ENCODE data around the gene CDH1.
"Not testable (repeated sequence)": the region's sequence is repeated elsewhere in the genome, so short reads cannot be mapped to it uniquely, and the experiment has no call there.

CDH1 gene

GRCh38 chr16:68715471-68715870 lies 21.6 kb upstream of the CDH1 start:
- TF ChIP-seq, protein P1, sequence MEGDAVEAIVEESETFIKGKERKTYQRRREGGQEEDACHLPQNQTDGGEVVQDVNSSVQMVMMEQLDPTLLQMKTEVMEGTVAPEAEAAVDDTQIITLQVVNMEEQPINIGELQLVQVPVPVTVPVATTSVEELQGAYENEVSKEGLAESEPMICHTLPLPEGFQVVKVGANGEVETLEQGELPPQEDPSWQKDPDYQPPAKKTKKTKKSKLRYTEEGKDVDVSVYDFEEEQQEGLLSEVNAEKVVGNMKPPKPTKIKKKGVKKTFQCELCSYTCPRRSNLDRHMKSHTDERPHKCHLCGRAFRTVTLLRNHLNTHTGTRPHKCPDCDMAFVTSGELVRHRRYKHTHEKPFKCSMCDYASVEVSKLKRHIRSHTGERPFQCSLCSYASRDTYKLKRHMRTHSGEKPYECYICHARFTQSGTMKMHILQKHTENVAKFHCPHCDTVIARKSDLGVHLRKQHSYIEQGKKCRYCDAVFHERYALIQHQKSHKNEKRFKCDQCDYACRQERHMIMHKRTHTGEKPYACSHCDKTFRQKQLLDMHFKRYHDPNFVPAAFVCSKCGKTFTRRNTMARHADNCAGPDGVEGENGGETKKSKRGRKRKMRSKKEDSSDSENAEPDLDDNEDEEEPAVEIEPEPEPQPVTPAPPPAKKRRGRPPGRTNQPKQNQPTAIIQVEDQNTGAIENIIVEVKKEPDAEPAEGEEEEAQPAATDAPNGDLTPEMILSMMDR (conservative IDR thresholded peaks at IDR 0.05; ENCODE audit: low read depth) = no peak
- ChIA-PET CTCF (no interaction called here), POLR2A (ENCODE audit: low non-redundant PET) (no interaction called here)
- no peak for DNase-seq (ENCODE audit: low spot score)
- H3K27ac ChIP-seq = peak overlapping the region; percentile 72

DNA sequence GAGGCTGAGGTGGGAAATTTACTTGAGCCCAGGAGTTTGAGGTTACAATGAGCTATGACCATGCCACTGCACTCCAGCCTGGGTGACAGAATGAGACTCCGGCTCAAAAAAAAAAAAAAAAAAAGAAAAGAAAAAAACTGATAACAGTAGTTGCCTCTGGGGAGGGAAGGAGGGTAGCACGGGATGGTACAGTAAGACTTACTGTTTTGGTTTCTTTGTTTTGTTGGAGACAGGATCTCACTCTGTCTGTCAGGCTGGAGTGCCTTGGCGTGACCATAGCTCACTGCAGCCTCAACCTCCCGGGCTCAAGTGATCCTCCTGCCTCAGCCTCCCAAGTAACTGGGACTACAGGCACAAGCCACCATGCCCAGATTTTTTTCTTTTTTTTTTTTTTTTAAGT lies 20.6 kb upstream of the CDH1 start:
- H3K27ac ChIP-seq; POLR2A ChIA-PET (ENCODE audit: low non-redundant PET); DNase-seq (ENCODE audit: low spot score); CTCF ChIA-PET: not testable (repeated sequence)

DNA sequence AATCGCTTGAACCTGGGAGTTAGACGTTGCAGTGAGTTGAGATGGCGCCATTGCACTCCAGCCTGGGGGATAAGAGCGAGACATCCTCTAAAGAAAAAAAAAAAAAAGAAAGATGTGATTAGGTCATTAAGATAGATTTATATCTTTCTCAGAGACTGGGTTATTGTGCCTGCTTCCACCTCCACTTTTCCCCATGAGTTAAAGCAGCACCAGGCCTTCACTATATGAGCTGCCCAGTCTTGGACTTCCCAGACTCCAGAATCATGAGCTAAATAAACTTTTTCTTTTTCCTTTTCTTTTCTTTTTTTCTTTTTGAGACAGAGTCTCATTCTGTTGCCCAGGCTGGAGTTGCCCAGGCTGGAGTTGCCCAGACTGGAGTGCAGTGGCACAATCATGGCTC lies 19.4 kb upstream of the CDH1 start:
- TF ChIP-seq, protein P1 (conservative IDR thresholded peaks at IDR 0.05; ENCODE audit: low read depth) = no peak
- POLR2A ChIA-PET (ENCODE audit: low non-redundant PET) = no interaction called here
- DNase-seq (ENCODE audit: low spot score) = no peak
- H3K27ac ChIP-seq = peak overlapping the region; percentile 14; the same call in 1 of the 2 replicates
- CTCF ChIA-PET = no interaction called here

GRCh38 chr16:68718590-68718989 lies 18.5 kb upstream of the CDH1 start:
- DNase-seq (ENCODE audit: low spot score) = no peak
- TF ChIP-seq, protein P1 (conservative IDR thresholded peaks at IDR 0.05; ENCODE audit: low read depth) = no peak
- H3K27ac ChIP-seq = peak overlapping the region; percentile 14; the same call in 1 of the 2 replicates
- ChIA-PET POLR2A (ENCODE audit: low non-redundant PET) (no interaction called here), CTCF (interaction anchor here (0.7 kb wide), 1 partner anchor 190 kb away, joined by 5 read pairs; no protein-coding TSS in a partner anchor)

GRCh38 chr16:68719993-68720489 lies 17.1 kb upstream of the CDH1 start:
- DNase-seq (ENCODE audit: low spot score) = no peak
- ChIA-PET POLR2A (ENCODE audit: low non-redundant PET) (no interaction called here), CTCF (interaction anchor here (0.6 kb wide), 1 partner anchor 22 kb away, joined by 6 read pairs; no protein-coding TSS in a partner anchor)
- H3K27ac ChIP-seq = no peak overlapping the region
- TF ChIP-seq, protein P1 (conservative IDR thresholded peaks at IDR 0.05; ENCODE audit: low read depth) = no peak

GRCh38 chr16:68722119-68723024 lies 14.7 kb upstream of the CDH1 start:
- CTCF ChIA-PET = no interaction called here
- TF ChIP-seq, protein P1 (conservative IDR thresholded peaks at IDR 0.05; ENCODE audit: low read depth) = no peak
- POLR2A ChIA-PET (ENCODE audit: low non-redundant PET) = no interaction called here
- DNase-seq (ENCODE audit: low spot score) = no peak
- H3K27ac ChIP-seq = peak overlapping the region; percentile 14; the same call in 1 of the 2 replicates

DNA sequence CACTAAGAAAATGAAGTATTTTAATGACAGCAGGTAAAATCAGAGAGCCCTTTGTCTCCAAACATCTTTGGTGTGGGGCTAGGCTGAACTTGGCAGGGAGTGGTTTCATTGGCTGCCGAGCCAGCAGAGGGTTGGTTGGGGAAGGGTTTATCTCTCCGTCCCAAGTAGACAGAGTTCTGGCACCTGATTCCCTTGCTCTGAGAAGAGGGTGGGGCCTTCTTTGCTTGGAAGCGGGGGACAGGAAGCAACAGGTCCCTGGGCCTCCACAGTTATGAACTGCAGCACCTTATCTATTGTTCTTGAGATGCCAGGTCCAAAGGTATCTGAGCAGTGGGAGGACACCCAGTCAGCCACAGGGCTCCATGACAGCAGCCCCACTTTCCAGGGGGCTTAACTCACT lies 12.3 kb upstream of the CDH1 start:
- DNase-seq (ENCODE audit: low spot score) = no peak
- ChIA-PET POLR2A (ENCODE audit: low non-redundant PET) (no interaction called here), CTCF (no interaction called here)
- TF ChIP-seq, protein P1 (conservative IDR thresholded peaks at IDR 0.05; ENCODE audit: low read depth) = no peak
- peak overlapping the region; percentile 74 for H3K27ac ChIP-seq
